Nucleus accumbens (tissue), 56 donors: ENCODE results near the gene CDK6.

Source experiments
- DNase-seq, 56 donors: peaks; one replicate each; lab custom pipeline; 2025; lab: John Stamatoyannopoulos, UW

Gene CDK6

DNA sequence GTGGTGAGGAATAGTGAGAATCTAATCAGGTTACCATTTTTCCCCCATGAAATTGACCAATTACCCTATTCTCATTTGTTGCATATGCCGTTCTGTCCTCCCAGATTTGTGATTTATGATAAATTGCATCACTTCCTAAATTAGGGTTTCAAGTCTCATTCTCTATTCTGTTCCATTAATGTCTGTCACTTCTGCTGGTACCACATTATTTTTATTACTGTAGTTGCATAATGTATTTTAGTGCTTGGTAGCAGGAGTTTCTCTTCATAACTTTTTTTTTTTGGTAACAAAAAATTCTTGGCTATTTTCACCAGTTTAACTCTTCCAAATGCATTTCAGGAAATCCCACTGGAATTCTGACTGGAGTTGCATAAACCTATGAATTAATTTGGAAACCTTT lies 202.2 kb downstream of the CDK6 start:
- DNase-seq, result no peak

DNA sequence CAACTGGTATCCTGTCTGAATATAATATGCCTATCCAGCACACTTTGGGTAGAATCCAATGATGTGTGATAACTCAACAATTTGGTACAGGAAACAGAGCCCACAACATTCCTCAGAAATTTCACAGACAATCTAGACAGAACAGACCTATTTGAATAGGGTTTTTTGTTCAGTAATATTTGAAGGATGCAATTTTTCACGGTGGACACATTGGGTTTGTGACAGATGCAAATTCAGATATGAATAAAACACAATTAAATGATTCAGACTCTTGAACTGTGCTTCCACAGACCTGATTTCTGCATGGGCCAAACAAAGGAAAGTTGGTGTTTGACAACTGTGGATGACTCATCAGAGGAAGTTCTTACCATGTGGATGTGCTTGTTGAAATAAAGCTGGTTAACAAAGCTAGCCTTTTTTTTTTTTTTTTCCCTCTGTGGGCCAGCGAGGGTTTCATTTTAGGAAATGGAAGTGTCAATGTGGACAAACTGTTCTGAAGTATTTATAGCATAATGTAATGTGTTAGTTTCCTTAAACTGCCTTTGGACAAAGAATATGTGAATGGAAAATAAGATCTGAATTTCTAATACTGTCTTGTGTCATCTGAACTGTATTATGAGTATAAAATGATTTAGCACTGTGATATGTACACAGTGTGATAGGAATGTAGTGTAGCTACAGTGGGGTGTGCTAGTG lies 203.0 kb downstream of the CDK6 start:
- DNase-seq, result peak in 21 of 56 donors; percentile 11 to 61 (median 26)

DNA sequence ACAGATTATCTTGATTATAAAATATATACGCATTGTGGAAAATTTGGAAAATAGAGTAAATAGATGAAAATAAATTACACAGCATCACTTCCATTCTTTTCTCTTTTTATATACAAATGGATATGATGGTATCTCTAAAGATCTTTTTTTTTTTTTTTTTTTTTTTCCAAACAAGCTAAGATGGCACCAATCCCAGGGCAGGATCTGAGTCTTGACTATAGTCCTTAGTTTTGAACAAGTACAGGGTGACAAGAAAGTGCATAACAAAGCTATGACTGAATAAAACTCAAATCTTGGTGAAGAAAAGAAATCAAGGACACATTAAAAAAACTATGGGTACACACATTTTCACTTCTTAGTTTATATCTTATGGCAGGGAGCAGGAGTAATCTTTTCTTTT lies 203.6 kb downstream of the CDK6 start:
- DNase-seq, result no peak

DNA sequence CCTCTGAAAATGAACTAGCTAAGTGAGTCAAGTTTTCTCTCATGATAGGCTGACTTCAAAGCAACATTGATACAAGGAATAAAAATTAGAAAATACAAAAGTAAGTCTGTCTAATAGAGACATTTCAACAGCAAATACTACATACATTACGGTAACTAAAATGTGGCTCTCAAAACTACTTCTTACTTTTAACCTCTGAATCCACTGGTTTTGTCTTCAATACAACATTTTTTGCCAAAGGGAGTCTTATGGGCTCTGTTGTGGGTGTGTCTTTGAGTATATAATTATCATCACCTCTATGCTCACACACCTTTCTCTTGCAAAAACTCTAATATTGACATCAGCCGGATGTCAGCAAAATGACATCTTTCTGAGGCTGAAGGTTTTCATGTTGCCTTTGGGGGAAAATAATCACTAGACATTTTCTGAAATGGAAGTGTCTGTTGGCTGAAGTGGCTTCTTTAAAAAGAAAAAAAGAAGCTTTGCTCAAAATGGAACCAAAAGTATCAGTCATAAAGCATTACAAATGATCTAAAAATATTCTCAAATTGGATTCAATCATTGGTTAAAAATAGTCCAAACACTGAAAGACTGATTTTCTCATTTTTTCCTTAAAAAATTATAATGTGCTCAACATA lies 204.4 kb downstream of the CDK6 start:
- DNase-seq, result no peak

DNA sequence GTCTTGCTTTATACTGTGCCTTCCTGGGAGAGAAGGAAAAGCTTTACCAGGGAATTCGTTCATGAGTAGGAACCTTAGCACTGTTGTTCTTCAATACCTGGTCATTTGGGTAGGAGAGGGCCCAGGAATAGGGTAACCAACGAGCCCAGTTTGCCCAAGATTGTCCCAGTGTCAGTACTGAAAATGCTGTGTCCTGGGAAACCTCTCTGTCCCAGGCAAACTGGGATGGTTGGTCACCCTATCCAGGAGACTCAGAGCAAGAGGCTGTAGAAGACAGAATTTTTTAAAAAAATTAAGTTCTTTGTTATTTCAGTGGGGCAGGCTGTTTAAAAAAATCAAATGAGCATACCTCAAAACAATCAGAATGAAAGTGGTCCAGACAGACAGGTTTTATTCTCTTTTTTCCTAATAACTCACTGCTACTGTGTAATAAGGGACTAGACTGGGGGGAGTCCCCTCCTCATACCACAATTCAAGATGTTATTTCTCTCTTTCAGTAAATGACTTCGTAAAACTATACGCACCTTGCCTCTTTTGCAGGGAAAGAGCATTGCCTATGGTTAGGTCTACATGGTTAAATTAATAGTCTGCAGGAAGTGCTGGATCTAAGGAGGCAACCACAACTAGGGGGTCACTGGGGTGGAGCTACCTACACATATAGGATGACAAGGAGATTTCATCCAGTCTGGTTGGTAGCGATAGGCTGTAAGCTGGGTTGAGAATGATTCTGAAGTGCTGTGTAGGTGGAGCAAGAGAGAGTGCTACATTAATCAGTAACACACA lies 205.1 kb downstream of the CDK6 start:
- no peak for DNase-seq

DNA sequence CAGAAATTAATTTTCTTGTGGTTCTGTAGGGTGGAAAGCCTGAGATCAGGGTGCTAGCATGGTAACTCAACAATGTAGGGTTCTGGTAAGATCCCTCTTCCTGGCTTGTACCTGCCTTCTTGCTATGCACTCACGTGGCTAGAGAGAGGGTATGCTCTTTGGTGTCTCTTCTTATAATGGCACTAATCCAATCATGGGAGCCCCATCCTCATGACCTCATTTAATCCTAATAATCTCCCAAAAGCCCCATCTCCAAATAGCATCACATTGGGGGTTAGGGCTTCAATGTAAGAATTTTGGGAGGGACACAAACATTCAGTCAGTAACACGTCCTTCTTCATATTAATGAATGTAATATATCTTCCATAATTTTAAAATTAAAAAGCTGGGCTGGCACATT lies 206.6 kb downstream of the CDK6 start:
- DNase-seq, result no peak

DNA sequence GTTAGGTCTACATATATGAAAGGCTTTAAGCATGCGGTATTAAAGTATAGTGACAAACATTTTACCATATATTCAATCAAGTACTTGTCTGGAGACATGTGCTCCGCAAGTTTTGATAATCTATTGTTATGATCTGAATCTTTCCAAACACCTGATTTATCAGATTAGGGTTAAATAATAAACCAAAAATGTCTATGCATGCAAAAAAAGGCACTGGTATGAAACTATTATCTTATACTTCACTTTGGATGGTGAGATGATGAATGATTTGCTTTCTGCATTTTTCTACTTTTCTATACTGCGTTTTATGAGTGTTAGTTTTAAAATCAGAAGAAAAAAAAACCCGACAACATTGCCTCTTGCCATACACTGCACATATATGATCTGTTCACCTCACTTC lies 208.4 kb downstream of the CDK6 start:
- no peak for DNase-seq

DNA sequence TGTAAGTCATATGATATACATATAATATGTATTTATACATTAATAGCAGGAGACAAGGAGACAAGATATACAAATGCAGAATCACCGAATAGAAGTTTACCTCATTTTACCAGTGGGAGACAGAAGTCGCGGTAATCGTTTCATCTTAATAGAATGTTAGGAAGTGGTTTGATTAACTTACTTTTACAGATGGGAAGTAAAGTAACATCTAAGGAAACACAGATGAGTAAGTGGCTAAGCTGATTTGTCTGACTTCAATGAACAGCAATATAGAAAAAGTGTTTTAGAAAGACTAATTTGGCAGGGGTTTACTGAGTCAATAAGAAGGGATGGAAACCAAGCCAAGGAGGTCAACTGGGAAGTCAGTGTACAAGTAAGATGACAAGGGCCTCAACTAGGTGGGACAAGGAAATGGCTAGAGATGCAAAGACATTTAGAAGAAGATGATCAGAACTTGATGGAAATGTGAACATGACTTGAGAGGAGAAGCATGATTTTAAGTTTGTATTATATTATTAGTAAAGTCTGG lies 210.0 kb downstream of the CDK6 start:
- DNase-seq, result no peak

DNA sequence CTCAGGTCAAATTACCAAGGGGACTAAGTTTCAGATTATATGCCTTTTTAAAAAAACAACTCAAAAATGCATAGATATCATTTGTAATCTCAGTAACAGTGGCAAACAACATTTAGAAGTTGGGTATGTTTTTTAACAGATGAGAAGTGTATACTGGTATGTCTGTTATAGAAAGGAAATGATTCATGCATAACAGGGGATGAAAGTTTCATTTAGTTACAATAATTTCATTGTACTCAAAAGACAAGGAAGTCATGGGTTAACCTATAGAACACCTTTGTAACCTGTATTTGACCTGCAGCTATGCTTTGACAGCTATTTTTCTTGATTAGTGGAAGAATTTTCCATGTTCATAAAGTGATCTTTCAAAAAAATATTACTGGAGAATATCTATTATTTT lies 210.8 kb downstream of the CDK6 start:
- no peak for DNase-seq

DNA sequence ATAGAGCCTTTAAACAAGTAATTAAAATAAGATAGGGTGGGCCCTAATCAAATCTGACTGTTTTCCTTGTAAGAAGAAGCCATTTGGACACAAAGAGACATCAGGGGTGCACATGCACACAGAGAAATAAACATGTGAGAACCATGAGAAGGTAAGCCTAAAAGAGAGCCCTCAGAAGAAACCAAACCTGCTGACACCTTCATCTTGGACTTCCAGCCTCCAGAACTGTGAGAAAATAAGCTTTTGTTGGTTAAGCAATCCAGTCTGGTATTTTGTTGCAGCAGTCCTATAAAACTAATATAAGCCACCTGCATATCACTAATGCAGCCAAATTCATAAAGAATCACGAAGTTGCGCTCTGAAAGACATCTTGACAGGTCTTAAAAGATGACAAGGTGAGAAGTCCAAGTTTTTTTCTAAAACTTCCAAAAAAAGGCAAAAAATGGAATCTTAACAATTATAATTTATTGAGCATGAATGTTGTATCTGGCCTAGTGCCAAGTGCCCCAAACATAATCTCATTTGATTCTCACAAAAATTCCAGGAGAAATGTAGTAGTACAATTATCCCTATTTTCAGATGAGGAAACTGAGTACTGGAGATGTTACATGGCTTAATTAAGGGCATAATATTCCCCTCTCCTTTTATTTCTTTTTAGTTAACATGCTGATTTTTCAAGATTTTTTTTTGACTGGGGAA lies 211.9 kb downstream of the CDK6 start:
- no peak for DNase-seq

DNA sequence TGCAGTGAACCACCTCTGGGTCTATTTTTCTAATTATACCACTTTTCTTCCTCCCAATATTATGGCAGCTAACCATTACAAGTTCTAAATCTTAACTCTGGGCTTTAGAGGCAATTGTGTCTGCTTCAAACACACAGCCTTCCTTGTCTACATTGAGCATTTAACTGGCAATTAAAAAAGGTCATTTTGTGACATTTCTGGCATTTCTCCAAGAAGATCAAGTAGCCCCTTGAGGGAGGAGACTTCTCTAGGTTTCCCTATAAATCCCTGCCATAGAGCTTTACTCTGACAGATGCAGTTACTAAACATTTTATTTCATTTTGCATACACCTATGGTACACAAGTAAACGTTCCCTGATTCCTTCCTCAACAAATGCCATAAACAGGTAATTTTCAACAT lies 212.8 kb downstream of the CDK6 start:
- DNase-seq, result no peak

DNA sequence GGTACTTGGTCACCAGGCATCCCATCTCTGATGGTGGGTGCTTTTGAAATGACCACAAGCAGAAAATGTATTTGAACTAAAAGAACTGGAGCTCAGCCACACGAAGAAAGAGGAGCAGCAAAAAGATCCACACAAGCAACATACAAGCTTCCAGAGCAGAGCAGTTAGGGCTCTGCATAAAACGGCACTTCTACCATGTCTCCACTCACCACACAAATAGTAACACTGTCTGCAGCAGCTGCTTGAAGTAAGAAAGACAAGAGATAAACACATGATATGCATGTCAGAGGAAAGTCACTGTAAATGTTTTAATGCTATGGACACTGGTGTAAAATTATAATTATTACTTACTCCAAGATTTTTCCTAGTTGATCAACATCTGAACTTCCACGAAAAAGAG lies 213.7 kb downstream of the CDK6 start:
- no peak for DNase-seq

DNA sequence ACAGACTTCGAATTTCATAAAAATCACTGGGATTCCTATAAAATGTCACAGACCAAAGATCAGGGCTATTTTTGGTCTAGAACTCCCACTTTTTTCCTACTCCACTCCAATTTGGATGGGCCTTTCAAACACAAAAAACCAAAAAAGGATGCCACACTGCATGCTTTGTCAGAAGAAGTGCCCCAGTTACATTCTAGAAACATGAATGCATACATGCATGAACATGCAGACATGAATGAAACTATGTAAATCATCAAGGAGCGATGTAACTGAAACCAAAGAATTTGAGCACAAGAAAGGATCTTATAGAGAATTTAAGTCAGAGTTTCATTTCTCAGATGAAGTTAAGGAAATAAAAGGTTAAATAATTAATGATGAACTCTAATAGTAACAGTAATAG lies 214.3 kb downstream of the CDK6 start:
- no peak for DNase-seq

DNA sequence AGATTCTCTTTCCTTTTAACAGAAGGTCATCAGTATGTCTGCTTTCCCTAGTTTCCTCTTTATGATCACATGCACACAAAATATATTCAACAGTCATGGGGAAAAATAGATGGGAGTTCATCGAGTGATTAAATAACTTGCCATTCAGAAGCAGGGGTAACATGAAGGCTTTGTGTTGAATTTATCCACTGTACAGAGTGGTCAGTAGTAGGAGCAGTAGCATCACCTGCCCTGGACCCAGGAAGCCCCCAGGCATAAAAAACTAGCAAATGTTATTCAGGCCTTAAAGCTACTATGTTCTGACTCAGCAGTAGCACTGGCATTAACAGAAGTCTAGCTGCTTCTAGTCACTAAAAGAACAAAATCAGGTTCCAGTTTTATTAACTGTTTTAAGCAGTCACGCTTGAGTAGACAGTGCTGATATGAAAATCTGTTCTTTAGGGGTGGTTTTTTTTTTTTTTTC lies 214.8 kb downstream of the CDK6 start:
- DNase-seq, result no peak

DNA sequence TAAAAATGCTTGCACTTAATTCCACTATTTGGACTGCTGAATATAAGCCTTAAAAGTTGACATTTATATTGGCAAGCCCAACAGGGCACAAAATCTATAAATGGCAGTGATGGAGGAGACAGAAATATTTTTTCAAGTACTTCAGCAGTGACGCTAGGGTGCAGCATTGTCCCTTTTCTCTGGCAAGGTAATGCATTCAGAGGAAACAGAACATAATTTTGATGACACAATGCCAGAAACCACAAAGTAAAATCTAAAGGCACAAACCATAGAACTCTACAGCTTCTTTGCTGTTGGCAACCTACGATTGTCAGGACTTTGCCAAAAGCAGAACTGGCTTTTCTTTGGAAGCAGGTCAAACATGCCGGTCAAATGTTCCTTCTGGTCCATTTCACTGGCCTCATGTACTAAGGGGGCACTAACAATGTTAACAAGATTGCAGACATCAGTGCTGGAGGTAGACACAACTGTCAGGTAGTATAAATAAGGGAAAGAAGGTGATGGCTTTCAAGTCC lies 215.3 kb downstream of the CDK6 start:
- peak in 42 of 56 donors; percentile 11 to 78 (median 46) for DNase-seq

DNA sequence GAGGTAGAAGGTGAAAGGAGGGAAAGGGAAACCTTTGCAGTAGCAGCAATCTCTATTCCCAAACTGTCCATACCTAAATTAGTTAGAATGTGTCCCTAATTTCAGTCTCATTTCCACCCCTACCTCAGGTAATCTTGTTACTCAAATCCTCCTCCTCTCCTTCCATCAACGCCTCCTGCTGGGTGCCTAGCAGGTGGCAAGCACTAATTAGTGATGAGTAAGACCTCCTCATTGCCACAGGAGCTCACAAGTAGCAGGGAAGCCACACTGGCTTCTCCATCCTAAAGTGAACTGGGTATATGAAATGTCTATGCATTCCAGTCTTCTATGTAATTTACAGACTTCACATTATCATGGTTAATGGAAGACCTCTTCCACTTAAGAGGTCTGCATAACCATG lies 220.5 kb downstream of the CDK6 start:
- peak in 16 of 56 donors; percentile 13 to 69 (median 42) for DNase-seq

DNA sequence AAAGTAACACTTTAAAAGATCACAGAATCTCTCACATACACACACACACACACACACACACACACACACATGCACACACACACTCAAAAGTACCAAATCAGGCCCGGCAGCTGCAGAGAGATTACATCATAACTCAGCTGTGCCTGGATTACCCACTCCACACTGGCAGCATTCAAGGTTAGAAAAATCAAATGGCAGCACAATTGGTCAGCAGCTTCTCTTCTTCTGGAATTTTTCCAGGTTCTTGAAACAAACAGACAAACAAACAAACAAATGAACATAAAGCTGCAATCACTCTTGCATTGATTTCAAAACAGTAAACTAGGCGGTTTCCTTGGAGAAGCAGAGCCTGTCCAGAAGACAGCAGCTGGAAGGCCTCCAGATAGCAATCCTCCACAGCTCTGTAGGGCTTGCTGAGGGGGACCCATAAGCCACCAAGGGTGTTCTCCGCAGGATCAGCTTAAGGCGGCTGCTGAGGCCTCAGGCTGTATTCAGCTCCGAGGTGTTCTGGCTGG lies 221.7 kb downstream of the CDK6 start:
- DNase-seq, result peak in 50 of 56 donors; percentile 8 to 82 (median 65)

DNA sequence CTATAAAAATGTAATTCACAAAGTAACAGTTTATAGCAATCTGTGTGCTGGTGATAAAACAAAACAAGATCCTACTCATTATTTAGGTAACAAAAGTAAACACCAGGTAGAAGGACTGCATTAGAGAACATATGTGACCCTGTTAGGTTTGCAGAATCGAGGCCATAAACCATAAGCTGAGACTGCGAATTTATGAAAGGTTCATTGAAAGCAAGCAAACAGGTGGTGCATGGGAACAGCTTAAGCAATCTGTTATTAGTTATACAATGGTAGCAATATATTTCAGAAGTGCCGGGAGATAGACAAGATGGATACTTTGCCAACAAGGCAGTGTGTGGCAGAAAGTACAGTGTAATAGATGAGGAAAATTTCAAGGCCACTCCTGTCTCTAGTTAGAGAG lies 222.7 kb downstream of the CDK6 start:
- no peak for DNase-seq

DNA sequence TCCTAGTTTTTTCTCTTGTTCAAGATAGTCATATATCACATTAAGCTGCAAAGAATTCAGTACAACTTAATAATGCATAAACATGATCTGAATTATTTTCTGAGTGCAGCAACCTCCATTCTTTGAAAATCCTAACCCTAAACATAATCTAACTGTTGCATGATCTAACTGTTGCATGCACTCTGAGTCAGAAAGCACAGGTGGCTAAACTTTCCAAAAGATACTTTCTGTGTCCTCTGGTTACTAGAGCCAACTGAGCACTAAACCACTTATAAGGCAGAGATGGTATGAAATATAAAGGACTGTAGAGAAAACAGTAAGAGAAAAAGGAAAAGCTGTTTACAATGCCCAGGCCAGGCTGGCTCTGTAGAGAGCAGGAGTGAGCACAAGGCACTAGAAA lies 223.2 kb downstream of the CDK6 start:
- DNase-seq, result peak in 1 of 56 donors; percentile 7

DNA sequence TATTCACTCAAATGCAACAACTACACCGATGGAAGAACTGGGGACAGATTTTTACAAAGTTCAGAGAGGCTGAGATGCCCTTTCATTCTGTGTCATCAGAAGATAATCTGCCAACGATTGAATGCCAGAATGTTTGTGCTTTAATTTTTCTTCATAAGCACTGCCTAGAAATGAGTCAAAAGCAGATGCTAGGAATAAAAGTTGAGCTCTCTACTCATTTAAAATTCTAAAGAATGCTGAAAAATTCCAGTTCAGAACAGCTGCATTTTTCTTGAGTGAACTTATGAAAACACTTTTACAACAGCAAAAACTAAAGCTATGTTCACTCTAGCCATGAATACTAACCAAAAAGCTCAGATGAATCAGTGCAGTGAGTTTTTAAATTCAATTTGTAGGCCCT lies 223.9 kb downstream of the CDK6 start:
- DNase-seq, result no peak
